ENCODE results near the gene ZNF319. TPM values are rescaled to one million over a fixed set of nuclear protein-coding genes. Genes with fewer than 3 reads are reported as not detected.

ZNF319 gene
- total and polyA plus RNA-seq, 2 of the 13 experiments (the other 11 are each of a cell fraction or from before 2014, with no cell fraction given) = 2.4 to 3.6 TPM

DNA sequence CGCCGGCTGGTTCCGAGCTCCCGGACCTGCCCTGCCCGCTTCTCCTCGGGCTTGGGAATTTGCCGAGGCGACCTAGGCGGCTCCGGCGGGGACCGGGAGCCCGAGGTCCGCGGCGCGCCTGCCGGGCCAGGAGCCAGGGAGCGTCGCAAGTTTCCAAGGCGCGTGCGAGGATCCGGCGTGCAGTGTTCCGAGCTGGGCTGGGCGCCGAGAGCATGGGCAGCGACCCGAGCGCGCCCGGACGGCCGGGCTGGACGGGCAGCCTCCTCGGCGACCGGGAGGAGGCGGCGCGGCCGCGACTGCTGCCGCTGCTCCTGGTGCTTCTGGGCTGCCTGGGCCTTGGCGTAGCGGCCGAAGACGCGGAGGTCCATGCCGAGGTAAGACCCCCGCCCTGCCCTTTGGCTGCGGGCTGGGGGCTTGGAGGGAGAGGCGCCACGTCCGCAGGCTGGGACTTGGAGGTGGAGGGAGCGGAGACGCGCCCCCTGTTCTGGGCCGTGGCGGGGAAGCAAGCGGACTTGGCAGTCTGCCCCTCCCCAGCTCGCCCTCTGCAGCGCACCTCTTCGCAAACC lies 25.8 kb upstream of the ZNF319 start (continued):
- TF ChIP-seq, protein P1, sequence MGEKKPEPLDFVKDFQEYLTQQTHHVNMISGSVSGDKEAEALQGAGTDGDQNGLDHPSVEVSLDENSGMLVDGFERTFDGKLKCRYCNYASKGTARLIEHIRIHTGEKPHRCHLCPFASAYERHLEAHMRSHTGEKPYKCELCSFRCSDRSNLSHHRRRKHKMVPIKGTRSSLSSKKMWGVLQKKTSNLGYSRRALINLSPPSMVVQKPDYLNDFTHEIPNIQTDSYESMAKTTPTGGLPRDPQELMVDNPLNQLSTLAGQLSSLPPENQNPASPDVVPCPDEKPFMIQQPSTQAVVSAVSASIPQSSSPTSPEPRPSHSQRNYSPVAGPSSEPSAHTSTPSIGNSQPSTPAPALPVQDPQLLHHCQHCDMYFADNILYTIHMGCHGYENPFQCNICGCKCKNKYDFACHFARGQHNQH (CRISPR knock-in tag; IDR thresholded peaks at IDR 0.05) = peak; percentile 25; the same call in 1 of the 2 replicates
- TF ChIP-seq ZMAT3 (CRISPR knock-in tag; conservative IDR thresholded peaks at IDR 0.05) (0 out of 2 replicates have a peak, but pooled peaks have one; percentile 5), ZNF775 (CRISPR knock-in tag; IDR thresholded peaks at IDR 0.05; ENCODE audit: borderline replicate concordance) (no peak; the same call in 1 of the 2 replicates), ZNF468 (CRISPR knock-in tag; IDR thresholded peaks at IDR 0.05) (no peak), ZC3H4 (CRISPR knock-in tag; IDR thresholded peaks at IDR 0.05; ENCODE audit: borderline replicate concordance) (no peak), TOPORS (CRISPR knock-in tag; IDR thresholded peaks at IDR 0.05) (peak; percentile 27; the same call in 1 of the 2 replicates), TGIF2 (CRISPR knock-in tag; IDR thresholded peaks at IDR 0.05) (peak; percentile 26; the same call in 1 of the 2 replicates), ZNF431 (CRISPR knock-in tag; IDR thresholded peaks at IDR 0.05; ENCODE audit: borderline replicate concordance, low read depth) (peak; percentile 53; the same call in 1 of the 2 replicates), ZKSCAN1 (IDR thresholded peaks at IDR 0.05; ENCODE audit: low read length) (no peak), KDM5B (CRISPR knock-in tag; IDR thresholded peaks at IDR 0.05; ENCODE audit: borderline replicate concordance) (peak; percentile 12; the same call in 1 of the 2 replicates), EZH2 (conservative IDR thresholded peaks at IDR 0.05; ENCODE audit: low read depth, low read length) (no peak), SP2 (CRISPR knock-in tag; IDR thresholded peaks at IDR 0.05) (peak; percentile 11; the same call in 1 of the 2 replicates), IRX3 (CRISPR knock-in tag; IDR thresholded peaks at IDR 0.05; ENCODE audit: borderline replicate concordance, low read depth) (0 out of 2 replicates have a peak, but pooled peaks have one; percentile 72), DPF2 (CRISPR knock-in tag; IDR thresholded peaks at IDR 0.05; ENCODE audit: borderline replicate concordance, low read depth) (no peak), RFX1 (IDR thresholded peaks at IDR 0.05) (no peak), JARID2 (CRISPR knock-in tag; IDR thresholded peaks at IDR 0.05; ENCODE audit: insufficient replicate concordance) (no peak), ZNF883 (CRISPR knock-in tag; IDR thresholded peaks at IDR 0.05; ENCODE audit: not compliant biosample characterization) (peak; percentile 15)
- TF ChIP-seq, protein P2, sequence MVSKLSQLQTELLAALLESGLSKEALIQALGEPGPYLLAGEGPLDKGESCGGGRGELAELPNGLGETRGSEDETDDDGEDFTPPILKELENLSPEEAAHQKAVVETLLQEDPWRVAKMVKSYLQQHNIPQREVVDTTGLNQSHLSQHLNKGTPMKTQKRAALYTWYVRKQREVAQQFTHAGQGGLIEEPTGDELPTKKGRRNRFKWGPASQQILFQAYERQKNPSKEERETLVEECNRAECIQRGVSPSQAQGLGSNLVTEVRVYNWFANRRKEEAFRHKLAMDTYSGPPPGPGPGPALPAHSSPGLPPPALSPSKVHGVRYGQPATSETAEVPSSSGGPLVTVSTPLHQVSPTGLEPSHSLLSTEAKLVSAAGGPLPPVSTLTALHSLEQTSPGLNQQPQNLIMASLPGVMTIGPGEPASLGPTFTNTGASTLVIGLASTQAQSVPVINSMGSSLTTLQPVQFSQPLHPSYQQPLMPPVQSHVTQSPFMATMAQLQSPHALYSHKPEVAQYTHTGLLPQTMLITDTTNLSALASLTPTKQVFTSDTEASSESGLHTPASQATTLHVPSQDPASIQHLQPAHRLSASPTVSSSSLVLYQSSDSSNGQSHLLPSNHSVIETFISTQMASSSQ (IDR thresholded peaks at IDR 0.05; ENCODE audit: low read depth) = no peak
- TF ChIP-seq, protein P2 (CRISPR knock-in tag; IDR thresholded peaks at IDR 0.05; ENCODE audit: borderline replicate concordance) = 0 out of 2 replicates have a peak, but pooled peaks have one; percentile 13
- TF ChIP-seq, protein P3, sequence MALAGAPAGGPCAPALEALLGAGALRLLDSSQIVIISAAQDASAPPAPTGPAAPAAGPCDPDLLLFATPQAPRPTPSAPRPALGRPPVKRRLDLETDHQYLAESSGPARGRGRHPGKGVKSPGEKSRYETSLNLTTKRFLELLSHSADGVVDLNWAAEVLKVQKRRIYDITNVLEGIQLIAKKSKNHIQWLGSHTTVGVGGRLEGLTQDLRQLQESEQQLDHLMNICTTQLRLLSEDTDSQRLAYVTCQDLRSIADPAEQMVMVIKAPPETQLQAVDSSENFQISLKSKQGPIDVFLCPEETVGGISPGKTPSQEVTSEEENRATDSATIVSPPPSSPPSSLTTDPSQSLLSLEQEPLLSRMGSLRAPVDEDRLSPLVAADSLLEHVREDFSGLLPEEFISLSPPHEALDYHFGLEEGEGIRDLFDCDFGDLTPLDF (CRISPR knock-in tag; IDR thresholded peaks at IDR 0.05) = no peak
- TF ChIP-seq, protein P4, sequence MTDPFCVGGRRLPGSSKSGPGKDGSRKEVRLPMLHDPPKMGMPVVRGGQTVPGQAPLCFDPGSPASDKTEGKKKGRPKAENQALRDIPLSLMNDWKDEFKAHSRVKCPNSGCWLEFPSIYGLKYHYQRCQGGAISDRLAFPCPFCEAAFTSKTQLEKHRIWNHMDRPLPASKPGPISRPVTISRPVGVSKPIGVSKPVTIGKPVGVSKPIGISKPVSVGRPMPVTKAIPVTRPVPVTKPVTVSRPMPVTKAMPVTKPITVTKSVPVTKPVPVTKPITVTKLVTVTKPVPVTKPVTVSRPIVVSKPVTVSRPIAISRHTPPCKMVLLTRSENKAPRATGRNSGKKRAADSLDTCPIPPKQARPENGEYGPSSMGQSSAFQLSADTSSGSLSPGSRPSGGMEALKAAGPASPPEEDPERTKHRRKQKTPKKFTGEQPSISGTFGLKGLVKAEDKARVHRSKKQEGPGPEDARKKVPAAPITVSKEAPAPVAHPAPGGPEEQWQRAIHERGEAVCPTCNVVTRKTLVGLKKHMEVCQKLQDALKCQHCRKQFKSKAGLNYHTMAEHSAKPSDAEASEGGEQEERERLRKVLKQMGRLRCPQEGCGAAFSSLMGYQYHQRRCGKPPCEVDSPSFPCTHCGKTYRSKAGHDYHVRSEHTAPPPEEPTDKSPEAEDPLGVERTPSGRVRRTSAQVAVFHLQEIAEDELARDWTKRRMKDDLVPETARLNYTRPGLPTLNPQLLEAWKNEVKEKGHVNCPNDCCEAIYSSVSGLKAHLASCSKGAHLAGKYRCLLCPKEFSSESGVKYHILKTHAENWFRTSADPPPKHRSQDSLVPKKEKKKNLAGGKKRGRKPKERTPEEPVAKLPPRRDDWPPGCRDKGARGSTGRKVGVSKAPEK (CRISPR knock-in tag; IDR thresholded peaks at IDR 0.05; ENCODE audit: borderline replicate concordance) = no peak
